PC-3 (cell line): Measurements from ENCODE around the gene IRX6. TPM values are rescaled to one million over a fixed set of nuclear protein-coding genes. Genes with fewer than 3 reads are reported as not detected.

Source experiments
- ATAC-seq: fragments of 200-7000 bp; cut with Tn5 transposase; 2 replicates; pipeline ENCODE4 v1.9.1; 2020; ENCODE audit warnings: mild to moderate bottlenecking, moderate library complexity
- BruUV-seq: library from RNA; stranded (reverse); fragments of 400-500 nt; replicated peaks from 2 replicates; lab custom pipeline; 2021; lab: Mats Ljungman, UMichigan
- CTCF ChIA-PET: fragments of 300-600 bp; sonication (Branson Sonifier 250); formaldehyde crosslinking; loops from one replicate; lab custom pipeline; 2022; ENCODE audit warnings: antibody characterized with exemption; lab: Charles Lee
- POLR2A ChIA-PET: fragments of 300-600 bp; sonication (Branson Sonifier 250); formaldehyde crosslinking; loops from one replicate; lab custom pipeline; 2022; ENCODE audit warnings: antibody characterized with exemption; ENCODE audit not compliant: unreplicated experiment; lab: Charles Lee
- DNase-seq: peaks from one replicate; pipeline ENCODE4 v3.0.0-alpha.2; 2015
- H2AFZ ChIP-seq: fragments of 300-600 bp; sonication (generic); 2 replicates; pipeline ENCODE4 v1.6.0; 2016; ENCODE audit warnings: antibody characterized with exemption, low read length
- H3F3A ChIP-seq: fragments of 300-600 bp; sonication (generic); one replicate; pipeline ENCODE4 v1.6.0; 2017; ENCODE audit warnings: antibody characterized with exemption, low read length, control low read depth, mild to moderate bottlenecking; ENCODE audit not compliant: unreplicated experiment
- H3K27ac ChIP-seq: fragments of 300-600 bp; sonication (generic); 2 replicates; pipeline ENCODE4 v1.5.1; 2016; ENCODE audit warnings: mild to moderate bottlenecking, low read length
- H3K27me3 ChIP-seq: fragments of 300-600 bp; sonication (generic); 2 replicates; pipeline ENCODE4 v1.6.1; 2016; ENCODE audit warnings: low read length, mixed read lengths
- H3K36me3 ChIP-seq: fragments of 300-600 bp; sonication (generic); 2 replicates; pipeline ENCODE4 v1.6.1; 2016; ENCODE audit warnings: low read depth, mixed run types, low read length, mixed read lengths
- H3K4me1 ChIP-seq: fragments of 300-600 bp; sonication (generic); 2 replicates; pipeline ENCODE4 v1.5.1; 2016; ENCODE audit warnings: low read length; ENCODE audit not compliant: insufficient read depth
- H3K4me2 ChIP-seq: fragments of 300-600 bp; sonication (generic); 2 replicates; pipeline ENCODE4 v1.6.0; 2016; ENCODE audit warnings: low read length
- H3K4me3 ChIP-seq: fragments of 300-600 bp; sonication (generic); 2 replicates; pipeline ENCODE4 v1.5.1; 2016; ENCODE audit warnings: mild to moderate bottlenecking, low read length, mixed read lengths
- H3K79me2 ChIP-seq: fragments of 300-600 bp; sonication (generic); 2 replicates; pipeline ENCODE4 v1.6.1; 2017; ENCODE audit warnings: low read length, mixed read lengths
- H3K9ac ChIP-seq: fragments of 300-600 bp; sonication (generic); 2 replicates; pipeline ENCODE4 v1.6.0; 2016; ENCODE audit warnings: mild to moderate bottlenecking, low read length
- H3K9me2 ChIP-seq: fragments of 300-600 bp; sonication (generic); replicated peaks from 2 replicates; pipeline ENCODE4 v1.6.1; 2016; ENCODE audit warnings: mixed run types, low read length, mixed read lengths
- H3K9me3 ChIP-seq: fragments of 300-600 bp; sonication (generic); 2 replicates; pipeline ENCODE4 v1.6.1; 2016; ENCODE audit warnings: low read length, mixed read lengths
- H4K20me1 ChIP-seq: fragments of 300-600 bp; sonication (generic); 2 replicates; pipeline ENCODE4 v1.6.1; 2016; ENCODE audit warnings: low read length, mixed read lengths
- EZH2 ChIP-seq: fragments of 300-600 bp; sonication (generic); IDR thresholded peaks from one replicate; pipeline ENCODE4 v1.6.1; 2017; ENCODE audit warnings: antibody characterized with exemption, mild to moderate bottlenecking, low read length; ENCODE audit not compliant: unreplicated experiment
- EZH2phosphoT487 ChIP-seq: fragments of 300-600 bp; sonication (generic); IDR thresholded peaks from 2 replicates; pipeline ENCODE4 v1.6.1; 2018; ENCODE audit warnings: mild to moderate bottlenecking, antibody characterized with exemption, low read length, borderline replicate concordance
- intact Hi-C: fragments of 100-400 bp; cut with micrococcal nuclease; formaldehyde crosslinking; loops from 2 replicates; pipeline ENCODE4 v1.9.0; 2023
- total RNA-seq: library from RNA; depleted of rRNA; stranded (reverse); fragments of >200 nt; gene quantifications from 2 replicates; pipeline ENCODE4 v1.2.3, GENCODE V29; 2014
- TF ChIP-seq, protein P1 (sequence below): fragments of 300-600 bp; sonication (generic); conservative IDR thresholded peaks from 2 replicates; pipeline ENCODE4 v1.5.1; 2017; ENCODE audit warnings: antibody characterized with exemption, low read depth, mild to moderate bottlenecking, low read length

Gene IRX6
- total RNA-seq, 1 experiment from 2014 or later, result not detected

DNA sequence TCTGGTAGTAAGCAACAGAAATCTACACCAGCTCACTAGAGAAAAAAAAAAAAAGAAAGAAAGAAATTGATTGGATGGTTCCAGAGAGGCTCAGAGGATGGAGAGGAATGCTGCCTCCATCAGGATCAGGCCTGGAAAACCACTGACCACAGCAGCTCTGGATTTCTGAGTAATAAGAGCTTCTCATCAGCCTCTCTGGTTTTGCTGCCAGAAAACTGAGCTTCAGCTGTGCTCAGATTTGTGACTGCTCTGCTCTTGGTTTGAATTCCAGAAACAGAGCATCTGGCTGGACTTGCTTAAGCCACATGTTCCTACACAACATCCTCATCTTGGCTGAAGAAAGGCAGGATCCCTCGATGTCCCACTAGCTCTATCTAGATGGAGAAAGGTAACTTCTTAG lies 25.9 kb downstream of the IRX6 start:
- Histone ChIP-seq H2AFZ (no peak overlapping the region), H3K4me2 (no peak overlapping the region), H3K9me3 (no peaks in the 10 kb centered on the region), H3K4me3 (no peak overlapping the region), H3K9ac (no peak overlapping the region), H3K27me3 (no peaks in the 10 kb centered on the region), H4K20me1 (no peaks in the 10 kb centered on the region), H3K27ac (no peak overlapping the region), H3K36me3 (no peaks in the 10 kb centered on the region), H3F3A (no peaks in the 10 kb centered on the region), H3K4me1 (no peaks in the 10 kb centered on the region), H3K79me2 (no peaks in the 10 kb centered on the region), H3K9me2 (no peaks in the 10 kb centered on the region)
- BruUV-seq, result no TSS peak
- intact Hi-C loops, result no loop called here
- POLR2A ChIA-PET, result no interaction called here
- no peak for TF ChIP-seq EZH2phosphoT487
- TF ChIP-seq, protein P1, sequence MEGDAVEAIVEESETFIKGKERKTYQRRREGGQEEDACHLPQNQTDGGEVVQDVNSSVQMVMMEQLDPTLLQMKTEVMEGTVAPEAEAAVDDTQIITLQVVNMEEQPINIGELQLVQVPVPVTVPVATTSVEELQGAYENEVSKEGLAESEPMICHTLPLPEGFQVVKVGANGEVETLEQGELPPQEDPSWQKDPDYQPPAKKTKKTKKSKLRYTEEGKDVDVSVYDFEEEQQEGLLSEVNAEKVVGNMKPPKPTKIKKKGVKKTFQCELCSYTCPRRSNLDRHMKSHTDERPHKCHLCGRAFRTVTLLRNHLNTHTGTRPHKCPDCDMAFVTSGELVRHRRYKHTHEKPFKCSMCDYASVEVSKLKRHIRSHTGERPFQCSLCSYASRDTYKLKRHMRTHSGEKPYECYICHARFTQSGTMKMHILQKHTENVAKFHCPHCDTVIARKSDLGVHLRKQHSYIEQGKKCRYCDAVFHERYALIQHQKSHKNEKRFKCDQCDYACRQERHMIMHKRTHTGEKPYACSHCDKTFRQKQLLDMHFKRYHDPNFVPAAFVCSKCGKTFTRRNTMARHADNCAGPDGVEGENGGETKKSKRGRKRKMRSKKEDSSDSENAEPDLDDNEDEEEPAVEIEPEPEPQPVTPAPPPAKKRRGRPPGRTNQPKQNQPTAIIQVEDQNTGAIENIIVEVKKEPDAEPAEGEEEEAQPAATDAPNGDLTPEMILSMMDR, result no peak
- no peak for TF ChIP-seq EZH2
- ATAC-seq (no peak), DNase-seq (no peak)
- CTCF ChIA-PET, result no interaction called here

DNA sequence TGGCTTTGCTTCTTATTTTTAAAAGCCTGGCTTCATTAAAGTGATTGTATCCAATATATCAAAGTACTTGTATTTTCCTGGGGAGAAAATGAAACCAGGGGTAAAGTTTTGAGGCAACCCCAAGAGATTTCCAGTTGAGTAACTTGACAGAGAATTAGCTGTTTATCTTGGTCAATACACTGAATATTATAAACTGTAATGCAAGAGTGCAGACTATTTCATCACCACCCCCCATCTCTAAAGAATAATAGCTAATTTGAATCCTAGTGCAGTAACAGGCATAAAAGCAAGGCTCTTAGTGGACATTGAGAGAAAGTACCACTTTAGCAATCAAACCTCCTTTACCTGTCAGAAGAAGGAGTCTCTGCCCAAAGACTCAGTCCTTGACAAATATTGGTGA lies 27.0 kb downstream of the IRX6 start:
- Histone ChIP-seq H4K20me1 (no peaks in the 10 kb centered on the region), H3K4me2 (no peak overlapping the region), H3K27ac (no peak overlapping the region), H3K9me2 (no peaks in the 10 kb centered on the region), H3F3A (no peaks in the 10 kb centered on the region), H3K36me3 (no peaks in the 10 kb centered on the region), H2AFZ (no peak overlapping the region), H3K79me2 (no peaks in the 10 kb centered on the region), H3K4me1 (no peaks in the 10 kb centered on the region), H3K4me3 (no peak overlapping the region), H3K9me3 (no peaks in the 10 kb centered on the region), H3K27me3 (no peaks in the 10 kb centered on the region), H3K9ac (no peak overlapping the region)
- TF ChIP-seq, protein P1, result no peak
- TF ChIP-seq EZH2, result no peak
- no peak for TF ChIP-seq EZH2phosphoT487
- no peak for DNase-seq
- POLR2A ChIA-PET, result no interaction called here
- CTCF ChIA-PET, result no interaction called here
- intact Hi-C loops, result no loop called here
- BruUV-seq, result no TSS peak
- ATAC-seq, result no peak

DNA sequence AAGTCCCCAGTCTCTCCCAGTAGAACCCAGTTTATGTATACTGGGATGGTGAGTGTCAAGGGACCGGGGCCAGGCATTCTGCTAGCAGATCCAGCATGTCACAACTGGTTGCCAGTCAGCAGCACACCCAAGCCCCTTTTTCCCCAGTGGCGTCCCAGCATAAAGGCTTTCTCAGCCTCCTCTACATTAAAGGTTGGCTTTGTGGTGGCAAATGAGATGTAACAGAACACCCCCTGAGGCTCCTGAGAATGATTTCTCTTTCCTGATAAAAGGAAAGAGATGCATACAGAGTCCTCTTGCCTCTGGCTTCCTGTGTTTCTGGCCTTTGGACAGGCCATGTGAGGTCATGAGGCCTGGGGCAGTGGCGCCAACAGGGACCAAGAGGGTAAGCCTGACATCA lies 27.9 kb downstream of the IRX6 start:
- Histone ChIP-seq H3K79me2 (no peaks in the 10 kb centered on the region), H3F3A (no peaks in the 10 kb centered on the region), H2AFZ (no peak overlapping the region), H3K27me3 (no peaks in the 10 kb centered on the region), H3K4me2 (no peak overlapping the region), H3K27ac (no peak overlapping the region), H3K4me3 (no peak overlapping the region), H3K9me3 (no peaks in the 10 kb centered on the region), H3K9ac (no peak overlapping the region), H4K20me1 (no peaks in the 10 kb centered on the region), H3K36me3 (no peaks in the 10 kb centered on the region), H3K9me2 (no peaks in the 10 kb centered on the region), H3K4me1 (no peaks in the 10 kb centered on the region)
- DNase-seq (no peak), ATAC-seq (no peak)
- CTCF ChIA-PET, result no interaction called here
- TF ChIP-seq, protein P1, result no peak
- no peak for TF ChIP-seq EZH2phosphoT487
- no peak for TF ChIP-seq EZH2
- POLR2A ChIA-PET, result no interaction called here
- BruUV-seq, result no TSS peak
- intact Hi-C loops, result no loop called here
